Kidney (tissue), 14 donors: ENCODE measurements around the gene C1S. TPM values are rescaled to one million over a fixed set of nuclear protein-coding genes. Genes with fewer than 3 reads are reported as not detected.
A peak's percentile ranks its signal among the peaks of the same experiment; 100 is the strongest.

Experiments used
- DNase-seq, 5 donors: peaks; one replicate each; pipeline ENCODE4 v3.0.0-alpha.2; 2013 to 2020
- FAIRE-seq: peaks from 2 replicates; lab custom pipeline; 2012; peaks lifted over from hg19 to GRCh38; lab: Jason Lieb, UNC
- H3K27ac ChIP-seq, 2 donors: one replicate each; pipeline ENCODE4 v1.7.0; 2013; ENCODE audit warnings: low read depth in 2 of 2, low read length in 2 of 2, inconsistent platforms in 1 of 2
- H3K27me3 ChIP-seq: one replicate; pipeline ENCODE4 v1.7.1; 2013; ENCODE audit warnings: low read length, inconsistent platforms; ENCODE audit not compliant: control insufficient read depth, insufficient read depth
- H3K36me3 ChIP-seq, 3 donors: one replicate each; pipeline versions ENCODE4 v1.7.0 to v1.7.1; 2013; ENCODE audit warnings: low read length in 3 of 3, control low read depth in 1 of 3, inconsistent platforms in 1 of 3; ENCODE audit not compliant: insufficient read depth in 3 of 3, control insufficient read depth in 2 of 3
- H3K4me1 ChIP-seq, 3 donors: one replicate each; pipeline versions ENCODE4 v1.7.0 to v1.7.1; 2013; ENCODE audit warnings: low read length in 3 of 3, inconsistent platforms in 1 of 3, low read depth in 1 of 3; ENCODE audit not compliant: control insufficient read depth in 2 of 3, insufficient read depth in 2 of 3
- H3K4me3 ChIP-seq, 3 donors: one replicate each; pipeline versions ENCODE4 v1.7.0 to v1.8.1; 2013; ENCODE audit warnings: low read length in 3 of 3, control low read depth in 1 of 3, inconsistent platforms in 1 of 3
- H3K9ac ChIP-seq, 3 donors: one replicate each; pipeline versions ENCODE4 v1.7.0 to v1.7.1; 2013; ENCODE audit warnings: low read length in 3 of 3, control low read depth in 1 of 3, inconsistent platforms in 1 of 3
- H3K9me3 ChIP-seq, 3 donors: one replicate each; pipeline versions ENCODE4 v1.7.0 to v1.7.1; 2013; ENCODE audit warnings: low read length in 3 of 3, control low read depth in 1 of 3, inconsistent platforms in 1 of 3; ENCODE audit not compliant: control insufficient read depth in 2 of 3, insufficient read depth in 1 of 3
- CTCF ChIP-seq: IDR thresholded peaks from 3 replicates; pipeline ENCODE4 v1.5.1; 2012; ENCODE audit warnings: mild to moderate bottlenecking, moderate library complexity, borderline replicate concordance; ENCODE audit not compliant: insufficient read depth; ENCODE audit errors: extremely low read depth
- intact Hi-C: fragments of 100-400 bp; cut with DNase I; formaldehyde crosslinking; loops from one replicate; pipeline ENCODE4 v1.11.1; 2022
- polyA plus RNA-seq: library from polyadenylated mRNA; stranded (reverse); fragments of 350-450 nt; fragmentation: Illumina TruSeq; extraction: RNeasy Lipid Tissue Mini Kit (QIAGEN cat#74804); gene quantifications from one replicate; pipeline ENCODE4 v1.2.3, GENCODE V29; 2014; ENCODE audit warnings: low read depth, low replicate concordance; ENCODE audit not compliant: insufficient read depth
- total RNA-seq: library from RNA; stranded (reverse); fragmentation: NEBNext Ultra II Directional; extraction: Animal tissue kit (Norgen Biotek cat#: 25700); gene quantifications from one replicate; pipeline ENCODE4 v1.2.1, GENCODE V29; 2021
- donor health status: control.
- donor health status: control.
- donor health status: control.
- donor health status: control.
- donor health status: control.
- donor health status: DM: yes; HTN: yes; CAD: no.
- donor health status: Normal renal cell carcinoma (clear cell type).

C1S gene
- total and polyA plus RNA-seq, 2 donors from 2014 or later: 81.2 to 402 TPM

- H3K4me1 ChIP-seq: peaks cover 0 to 11% (median 0%) of the 10 kb centered on the region in 3 donors
- TF ChIP-seq CTCF: no peak
- H3K27me3 ChIP-seq: no peaks in the 10 kb centered on the region
- H3K9me3 ChIP-seq: no peaks in the 10 kb centered on the region
- no peak overlapping the region for H3K4me3 ChIP-seq
- H3K9ac ChIP-seq: no peak overlapping the region
- FAIRE-seq: no peak
- DNase-seq: no peak
- intact Hi-C loops: loop anchor here (10.0 kb wide), 1 partner anchor 149 kb away; the partner anchor contains the start of genes C12orf57 and RNU7-1
- no peaks in the 10 kb centered on the region for H3K36me3 ChIP-seq
- no peak overlapping the region for H3K27ac ChIP-seq
Measured at GRCh38 chr12:7093892-7094291, 33.4 kb downstream of the C1S start.

DNA sequence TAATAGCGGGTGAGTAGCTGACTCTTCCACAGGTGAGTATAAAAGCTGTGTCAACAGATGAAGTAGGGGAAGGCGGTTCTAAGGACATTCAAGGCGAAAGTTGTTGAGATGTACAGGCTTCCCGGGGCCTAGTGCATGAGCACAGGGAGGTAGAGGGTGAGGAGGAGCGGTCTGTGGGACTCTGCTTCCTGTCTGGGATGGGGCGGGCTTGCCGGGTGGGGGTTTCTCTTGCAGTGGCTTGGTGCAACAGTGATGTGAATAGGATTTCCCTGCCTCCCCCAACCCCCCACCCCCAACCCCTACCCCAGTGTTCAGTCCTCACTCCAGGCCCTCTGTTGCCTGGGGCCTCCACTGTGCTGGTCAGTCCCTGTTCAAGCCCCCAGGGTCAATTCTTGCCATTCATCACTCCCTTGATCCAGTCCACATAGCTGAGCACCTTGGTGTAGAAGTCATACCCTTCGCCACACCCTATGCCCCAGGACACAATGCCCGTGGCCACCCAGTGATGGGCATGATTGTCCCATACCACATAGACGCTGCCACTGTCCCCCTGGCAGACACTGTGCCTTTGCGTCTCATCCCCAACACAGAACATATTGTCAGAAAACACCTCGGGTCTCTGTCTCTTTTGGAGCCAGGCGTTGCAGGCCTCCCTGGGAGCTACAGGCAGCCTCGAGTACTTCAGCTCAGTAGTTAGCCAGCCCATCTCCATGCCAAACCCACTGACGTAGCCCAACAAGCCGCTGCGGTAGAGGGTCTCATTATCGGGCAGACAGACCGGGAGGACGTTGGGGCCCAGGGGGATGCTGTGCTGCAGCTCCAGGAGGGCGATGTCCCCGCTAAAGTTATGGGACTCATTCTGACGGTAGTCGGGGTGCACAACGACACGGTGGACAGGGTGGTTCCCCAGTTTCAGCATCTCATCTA is 35.8 kb downstream of the C1S start:
- no peak for TF ChIP-seq CTCF
- FAIRE-seq (no peak), DNase-seq (peak in 1 of 5 donors; percentile 45)
- H3K9ac ChIP-seq: no peak overlapping the region
- H3K27ac ChIP-seq: no peak overlapping the region
- H3K4me1 ChIP-seq: peaks cover 0 to 11% (median 0%) of the 10 kb centered on the region in 3 donors
- H3K9me3 ChIP-seq: no peaks in the 10 kb centered on the region
- no peaks in the 10 kb centered on the region for H3K36me3 ChIP-seq
- no peak overlapping the region for H3K4me3 ChIP-seq
- intact Hi-C loops: loop anchor here (10.0 kb wide), 1 partner anchor 151 kb away; the partner anchor contains the start of genes C12orf57 and RNU7-1
- no peaks in the 10 kb centered on the region for H3K27me3 ChIP-seq

- no peak overlapping the region for H3K4me3 ChIP-seq
- intact Hi-C loops: loop anchor here (10.0 kb wide), 1 partner anchor 152 kb away; the partner anchor contains the start of genes C12orf57 and RNU7-1
- H3K27ac ChIP-seq: no peak overlapping the region
- FAIRE-seq (no peak), DNase-seq (peak in 4 of 5 donors; percentile 45 to 61 (median 52))
- no peak for TF ChIP-seq CTCF
- peaks cover 0 to 5% (median 0%) of the 10 kb centered on the region in 3 donors for H3K4me1 ChIP-seq
- H3K36me3 ChIP-seq: no peaks in the 10 kb centered on the region
- H3K27me3 ChIP-seq: no peaks in the 10 kb centered on the region
- no peak overlapping the region for H3K9ac ChIP-seq
- H3K9me3 ChIP-seq: no peaks in the 10 kb centered on the region
Measured at GRCh38 chr12:7096979-7097378, 36.5 kb downstream of the C1S start.
